H9 (cell line): Measurements from ENCODE around the gene IQCF2. TPM values are rescaled to one million over a fixed set of nuclear protein-coding genes. Genes with fewer than 3 reads are reported as not detected.
A peak's percentile ranks its signal among the peaks of the same experiment; 100 is the strongest.
"Not testable (repeated sequence)": the region's sequence is repeated elsewhere in the genome, so short reads cannot be mapped to it uniquely, and the experiment has no call there.

ENCODE experiments used
- DNase-seq: peaks from one replicate; pipeline ENCODE4 v3.0.0-alpha.2; 2017
- H2AFZ ChIP-seq: one replicate; pipeline ENCODE4 v1.6.1; 2013; ENCODE audit warnings: mild to moderate bottlenecking, low read length, control low read depth, moderate library complexity
- H2AK5ac ChIP-seq: 2 replicates; pipeline ENCODE4 v1.6.1; 2013; ENCODE audit warnings: low read length, control low read depth, mixed read lengths; ENCODE audit not compliant: insufficient read length
- H2BK120ac ChIP-seq: one replicate; pipeline ENCODE4 v1.6.1; 2013; ENCODE audit warnings: low read depth, mild to moderate bottlenecking, low read length, control low read depth, inconsistent platforms; ENCODE audit not compliant: poor library complexity, severe bottlenecking
- H2BK12ac ChIP-seq: 2 replicates; pipeline ENCODE4 v1.6.1; 2013; ENCODE audit warnings: low read length, control low read depth, mixed read lengths, low read depth; ENCODE audit not compliant: insufficient read length
- H2BK15ac ChIP-seq: 2 replicates; pipeline ENCODE4 v1.6.1; 2013; ENCODE audit warnings: low read depth, low read length, control low read depth
- H2BK20ac ChIP-seq: one replicate; pipeline ENCODE4 v1.6.1; 2013; ENCODE audit warnings: low read depth, mild to moderate bottlenecking, low read length, control low read depth, inconsistent platforms; ENCODE audit not compliant: poor library complexity, severe bottlenecking
- H2BK5ac ChIP-seq: 2 replicates; pipeline ENCODE4 v1.6.1; 2013; ENCODE audit warnings: low read length, control low read depth, mixed read lengths; ENCODE audit not compliant: insufficient read length
- H3K14ac ChIP-seq: 2 replicates; pipeline ENCODE4 v1.6.1; 2013; ENCODE audit warnings: low read length, control low read depth; ENCODE audit not compliant: insufficient read depth
- H3K18ac ChIP-seq: 2 replicates; pipeline ENCODE4 v1.6.1; 2013; ENCODE audit warnings: low read depth, mild to moderate bottlenecking, mixed read lengths, low read length, control low read depth; ENCODE audit not compliant: insufficient read length
- H3K23ac ChIP-seq: 2 replicates; pipeline ENCODE4 v1.6.1; 2013; ENCODE audit warnings: low read length, control low read depth, mixed read lengths, low read depth; ENCODE audit not compliant: insufficient read length
- H3K23me2 ChIP-seq: 2 replicates; pipeline ENCODE4 v1.6.1; 2013; ENCODE audit warnings: low read depth, mild to moderate bottlenecking, mixed read lengths, low read length, control low read depth; ENCODE audit not compliant: insufficient read length, poor library complexity, severe bottlenecking
- H3K27ac ChIP-seq: 2 replicates; pipeline ENCODE4 v1.5.1; 2013; ENCODE audit warnings: low read length, control low read depth, mixed read lengths, low read depth; ENCODE audit not compliant: insufficient read length
- H3K27me3 ChIP-seq: 2 replicates; pipeline ENCODE4 v1.6.1; 2013; ENCODE audit warnings: low read length, control low read depth, inconsistent platforms; ENCODE audit not compliant: insufficient read depth
- H3K4ac ChIP-seq: 2 replicates; pipeline ENCODE4 v1.6.1; 2013; ENCODE audit warnings: low read depth, mild to moderate bottlenecking, control low read depth, inconsistent platforms, low read length, moderate library complexity
- H3K4me1 ChIP-seq: 2 replicates; pipeline ENCODE4 v1.6.1; 2013; ENCODE audit warnings: low read length, control low read depth, inconsistent platforms; ENCODE audit not compliant: insufficient read depth
- H3K4me2 ChIP-seq: 2 replicates; pipeline ENCODE4 v1.6.1; 2013; ENCODE audit warnings: low read length, control low read depth, mixed read lengths; ENCODE audit not compliant: insufficient read length, insufficient read depth
- H3K56ac ChIP-seq: 2 replicates; pipeline ENCODE4 v1.6.1; 2013; ENCODE audit warnings: low read depth, mild to moderate bottlenecking, mixed read lengths, low read length, control low read depth; ENCODE audit not compliant: insufficient read length
- H3K79me1 ChIP-seq: 2 replicates; pipeline ENCODE4 v1.6.1; 2013; ENCODE audit warnings: low read depth, mild to moderate bottlenecking, moderate library complexity, low read length, control low read depth, inconsistent platforms; ENCODE audit not compliant: insufficient read depth, poor library complexity, severe bottlenecking
- H3K79me2 ChIP-seq: 2 replicates; pipeline ENCODE4 v1.6.1; 2013; ENCODE audit warnings: low read length, control low read depth, inconsistent platforms; ENCODE audit not compliant: insufficient read depth
- H3K9ac ChIP-seq: 2 replicates; pipeline ENCODE4 v1.6.1; 2013; ENCODE audit warnings: low read length, control low read depth, mixed read lengths; ENCODE audit not compliant: insufficient read length; ENCODE audit errors: extremely low read depth
- H3K9me3 ChIP-seq: one replicate; pipeline ENCODE4 v1.6.1; 2013; ENCODE audit warnings: low read depth, low read length, inconsistent platforms; ENCODE audit not compliant: control insufficient read depth
- H3T11ph ChIP-seq: one replicate; pipeline ENCODE4 v1.6.1; 2013; ENCODE audit warnings: mild to moderate bottlenecking, low read length, control low read depth, inconsistent platforms
- H4K20me1 ChIP-seq: one replicate; pipeline ENCODE4 v1.6.1; 2013; ENCODE audit not compliant: control insufficient read depth, insufficient read length, insufficient read depth
- H4K5ac ChIP-seq: 2 replicates; pipeline ENCODE4 v1.6.1; 2013; ENCODE audit warnings: low read depth, mild to moderate bottlenecking, mixed read lengths, low read length, control low read depth; ENCODE audit not compliant: insufficient read length
- H4K8ac ChIP-seq: replicated peaks from 2 replicates; pipeline ENCODE4 v1.6.1; 2013; ENCODE audit warnings: low read length, control low read depth, mixed read lengths, low read depth; ENCODE audit not compliant: insufficient read length
- H4K91ac ChIP-seq: 2 replicates; pipeline ENCODE4 v1.6.1; 2013; ENCODE audit warnings: low read depth, mild to moderate bottlenecking, moderate library complexity, mixed read lengths, low read length, control low read depth; ENCODE audit not compliant: insufficient read length
- H3K27ac Mint-ChIP-seq, 3 experiments: 2 replicates in 2 of 3; 3 replicates in 1 of 3; pipeline ENCODE4 v1.8.0; 2020 to 2021; ENCODE audit warnings: mixed read lengths in 3 of 3, mild to moderate bottlenecking in 1 of 3, moderate library complexity in 1 of 3
- H3K27me3 Mint-ChIP-seq: 2 replicates; pipeline ENCODE4 v1.8.0; 2021; ENCODE audit warnings: low read depth, mild to moderate bottlenecking, moderate library complexity, mixed read lengths
- H3K36me3 Mint-ChIP-seq, 3 experiments: 2 replicates in 2 of 3; 3 replicates in 1 of 3; pipeline ENCODE4 v1.8.0; 2020 to 2021; ENCODE audit warnings: low read depth in 3 of 3, mixed read lengths in 3 of 3; ENCODE audit not compliant: insufficient read depth in 1 of 3
- H3K4me1 Mint-ChIP-seq, 2 experiments: 2 replicates each; pipeline ENCODE4 v1.8.0; 2020; ENCODE audit warnings: mixed read lengths in 2 of 2
- H3K4me3 Mint-ChIP-seq, 2 experiments: 2 replicates in 1 of 2; 3 replicates in 1 of 2; pipeline ENCODE4 v1.8.0; 2020 to 2021; ENCODE audit warnings: mild to moderate bottlenecking in 2 of 2, mixed read lengths in 2 of 2, moderate library complexity in 1 of 2
- H3K9me3 Mint-ChIP-seq, 2 experiments: 2 replicates in 1 of 2; 3 replicates in 1 of 2; pipeline ENCODE4 v1.8.0; 2020; ENCODE audit warnings: mild to moderate bottlenecking in 2 of 2, mixed read lengths in 2 of 2, moderate library complexity in 1 of 2
- CTCF ChIP-seq: fragments of 200-600 bp; sonication (generic); conservative IDR thresholded peaks from 3 replicates; pipeline ENCODE4 v1.8.0; 2021; ENCODE audit warnings: antibody characterized with exemption, mild to moderate bottlenecking
- WGBS: extraction: QIAGEN DNeasy Blood & Tissue Kit; methylation state at CpG from one replicate; pipeline ENCODE4 v1.1.7; 2013; ENCODE audit warnings: missing lambda C conversion rate, low lambda C conversion rate, mixed read lengths; ENCODE audit not compliant: insufficient read length; ENCODE audit errors: extremely low coverage; 5-methylcytosine and 5-hydroxymethylcytosine counted together
- total RNA-seq: library from RNA; stranded (reverse); gene quantifications from 2 replicates; pipeline ENCODE4 v1.2.1, GENCODE V29; 2021

The IQCF2 gene
- total RNA-seq, 1 experiment from 2014 or later = not detected

GRCh38 chr3:51845129-51845528, 16.3 kb upstream of the IQCF2 start:
- Histone ChIP-seq H3K9ac (no peak overlapping the region), H3K4me2 (no peak overlapping the region), H3K4me1 (no peaks in the 10 kb centered on the region; the same call in 1 of the 2 replicates), H3K23me2 (no peaks in the 10 kb centered on the region), H4K8ac (no peak overlapping the region), H3K56ac (no peak overlapping the region), H3K79me2 (no peaks in the 10 kb centered on the region), H2BK20ac (no peak overlapping the region), H2AFZ (no peak overlapping the region), H2AK5ac (no peak overlapping the region), H4K91ac (no peak overlapping the region), H3K14ac (no peak overlapping the region), H3K27me3 (no peaks in the 10 kb centered on the region), H3K4ac (no peak overlapping the region), H4K20me1 (no peaks in the 10 kb centered on the region), H2BK15ac (no peak overlapping the region), H3K79me1 (no peaks in the 10 kb centered on the region), H4K5ac (no peak overlapping the region), H3K18ac (no peak overlapping the region), H2BK120ac (no peak overlapping the region), H2BK12ac (no peak overlapping the region), H3K27ac (no peak overlapping the region), H2BK5ac (no peak overlapping the region), H3K23ac (no peak overlapping the region), H3K9me3 (no peaks in the 10 kb centered on the region), H3T11ph (no peak overlapping the region)
- Mint-ChIP-seq H3K9me3 (peaks cover 6 to 11% of the 10 kb centered on the region in 2 experiments), H3K4me1 (peaks cover 19 to 21% of the 10 kb centered on the region in 2 experiments), H3K4me3 (no peak overlapping the region), H3K36me3 (peaks cover 0 to 10% (median 4%) of the 10 kb centered on the region in 3 experiments; a peak in 5 of 7 replicates), H3K27me3 (peaks cover 2% of the 10 kb centered on the region; the same call in 1 of the 2 replicates), H3K27ac (peak overlapping the region; percentile 4 to 53 (median 9); a peak in 5 of 7 replicates)
- peak; percentile 50 for DNase-seq
- no CpG with 5 or more reads among the region's 7 CpGs for WGBS
- no peak for TF ChIP-seq CTCF

GRCh38 chr3:51855411-51855810, 6.0 kb upstream of the IQCF2 start:
- not testable (repeated sequence) for H3T11ph ChIP-seq, H3K23me2 ChIP-seq, H2BK12ac ChIP-seq, H3K23ac ChIP-seq, H3K27ac ChIP-seq, H3K4me3 Mint-ChIP-seq, H3K4me1 ChIP-seq, H3K9ac ChIP-seq, H3K9me3 ChIP-seq, H4K91ac ChIP-seq, H3K56ac ChIP-seq, H4K8ac ChIP-seq, H3K27me3 ChIP-seq, H3K4me1 Mint-ChIP-seq, H3K27ac Mint-ChIP-seq, H4K5ac ChIP-seq, H2BK120ac ChIP-seq, H2AFZ ChIP-seq, H3K79me1 ChIP-seq, H3K18ac ChIP-seq, H2BK5ac ChIP-seq, DNase-seq, H2AK5ac ChIP-seq, H3K14ac ChIP-seq, H4K20me1 ChIP-seq, H3K4ac ChIP-seq, H2BK20ac ChIP-seq, H3K4me2 ChIP-seq, H3K79me2 ChIP-seq, H2BK15ac ChIP-seq
- peaks cover 14% of the 10 kb centered on the region for H3K27me3 Mint-ChIP-seq
- WGBS = no CpG with 5 or more reads among the region's 1 CpG
- peaks cover 18 to 21% of the 10 kb centered on the region in 2 experiments for H3K9me3 Mint-ChIP-seq
- H3K36me3 Mint-ChIP-seq = peaks cover 9 to 19% (median 9%) of the 10 kb centered on the region in 3 experiments
